SJCRH30 (cell line): ENCODE results near the gene LRP1B. TPM values are rescaled to one million over a fixed set of nuclear protein-coding genes. Genes with fewer than 3 reads are reported as not detected.
A peak's percentile ranks its signal among the peaks of the same experiment; 100 is the strongest.
"Not testable (repeated sequence)": the region's sequence is repeated elsewhere in the genome, so short reads cannot be mapped to it uniquely, and the experiment has no call there.

Experiments
- DNase-seq, 2 experiments: peaks; one replicate each; pipeline ENCODE4 v3.0.0-alpha.2; 2015 to 2020
- H3K27ac ChIP-seq: fragments of 250-450 bp; sonication (Bioruptor Pico); 2 replicates; pipeline ENCODE4 v1.5.1; 2020; ENCODE audit warnings: mild to moderate bottlenecking, moderate library complexity
- H3K27me3 ChIP-seq: fragments of 250-450 bp; sonication (Bioruptor Pico); 2 replicates; pipeline ENCODE4 v1.5.1; 2020; ENCODE audit warnings: mild to moderate bottlenecking, moderate library complexity
- H3K36me3 ChIP-seq: fragments of 250-450 bp; sonication (Bioruptor Pico); 2 replicates; pipeline ENCODE4 v1.5.1; 2020; ENCODE audit warnings: mild to moderate bottlenecking, moderate library complexity
- H3K4me1 ChIP-seq: fragments of 250-450 bp; sonication (Bioruptor Pico); 2 replicates; pipeline ENCODE4 v1.5.1; 2020; ENCODE audit warnings: mild to moderate bottlenecking, moderate library complexity
- H3K4me3 ChIP-seq: fragments of 250-450 bp; sonication (Bioruptor Pico); 2 replicates; pipeline ENCODE4 v1.5.1; 2020; ENCODE audit warnings: mild to moderate bottlenecking, moderate library complexity
- H3K9me3 ChIP-seq: fragments of 250-450 bp; sonication (Bioruptor Pico); replicated peaks from 2 replicates; pipeline ENCODE4 v1.5.1; 2020; ENCODE audit warnings: mild to moderate bottlenecking, moderate library complexity
- total RNA-seq: library from RNA; depleted of rRNA; stranded (reverse); fragments of >200 nt; shearing (Covaris generic); gene quantifications from 2 replicates; pipeline ENCODE4 v1.2.3, GENCODE V29; 2014

Gene LRP1B
- total RNA-seq, 1 experiment from 2014 or later = 7.5 TPM

- no peak overlapping the region for H3K4me3 ChIP-seq
- H3K27ac ChIP-seq = no peak overlapping the region
- H3K27me3 ChIP-seq = no peaks in the 10 kb centered on the region
- H3K9me3 ChIP-seq = 0 out of 2 replicates have a peak, but pooled peaks cover 7% of the 10 kb centered on the region
- no peak for DNase-seq
- no peaks in the 10 kb centered on the region for H3K4me1 ChIP-seq
- H3K36me3 ChIP-seq = no peaks in the 10 kb centered on the region
Measured at GRCh38 chr2:141871913-141872634, 258.7 kb downstream of the LRP1B start.

GRCh38 chr2:141869572-141869971, 261.2 kb downstream of the LRP1B start:
- 0 out of 2 replicates have a peak, but pooled peaks cover 7% of the 10 kb centered on the region for H3K9me3 ChIP-seq
- H3K27me3 ChIP-seq = no peaks in the 10 kb centered on the region
- H3K4me1 ChIP-seq = no peaks in the 10 kb centered on the region
- DNase-seq = no peak
- no peak overlapping the region for H3K27ac ChIP-seq
- H3K36me3 ChIP-seq = no peaks in the 10 kb centered on the region
- no peak overlapping the region for H3K4me3 ChIP-seq

- Histone ChIP-seq H3K27ac (no peak overlapping the region), H3K9me3 (no peaks in the 10 kb centered on the region), H3K27me3 (no peaks in the 10 kb centered on the region), H3K4me1 (no peaks in the 10 kb centered on the region), H3K36me3 (no peaks in the 10 kb centered on the region), H3K4me3 (no peak overlapping the region)
- DNase-seq = no peak
Measured at GRCh38 chr2:141863964-141864363, 266.9 kb downstream of the LRP1B start.

GRCh38 chr2:141856215-141856919, 274.4 kb downstream of the LRP1B start:
- no peaks in the 10 kb centered on the region for H3K4me1 ChIP-seq
- H3K27ac ChIP-seq = no peak overlapping the region
- H3K9me3 ChIP-seq = no peaks in the 10 kb centered on the region
- H3K27me3 ChIP-seq = no peaks in the 10 kb centered on the region
- DNase-seq = no peak
- no peaks in the 10 kb centered on the region for H3K36me3 ChIP-seq
- no peak overlapping the region for H3K4me3 ChIP-seq

- H3K27ac ChIP-seq = no peak overlapping the region
- no peaks in the 10 kb centered on the region for H3K4me1 ChIP-seq
- no peak for DNase-seq
- H3K36me3 ChIP-seq = no peaks in the 10 kb centered on the region
- no peak overlapping the region for H3K4me3 ChIP-seq
- H3K27me3 ChIP-seq = no peaks in the 10 kb centered on the region
- H3K9me3 ChIP-seq = no peaks in the 10 kb centered on the region
Measured at GRCh38 chr2:141848191-141848590, 282.6 kb downstream of the LRP1B start.

GRCh38 chr2:141844231-141844630, 286.6 kb downstream of the LRP1B start:
- no peaks in the 10 kb centered on the region for H3K9me3 ChIP-seq
- H3K36me3 ChIP-seq = no peaks in the 10 kb centered on the region
- H3K27me3 ChIP-seq = no peaks in the 10 kb centered on the region
- no peaks in the 10 kb centered on the region for H3K4me1 ChIP-seq
- DNase-seq = no peak
- no peak overlapping the region for H3K4me3 ChIP-seq
- no peak overlapping the region for H3K27ac ChIP-seq

GRCh38 chr2:141835103-141835502, 295.7 kb downstream of the LRP1B start:
- no peaks in the 10 kb centered on the region for H3K9me3 ChIP-seq
- no peaks in the 10 kb centered on the region for H3K27me3 ChIP-seq
- no peak overlapping the region for H3K27ac ChIP-seq
- DNase-seq = no peak
- no peak overlapping the region for H3K4me3 ChIP-seq
- H3K36me3 ChIP-seq = no peaks in the 10 kb centered on the region
- no peaks in the 10 kb centered on the region for H3K4me1 ChIP-seq

- Histone ChIP-seq H3K4me1 (no peaks in the 10 kb centered on the region), H3K27ac (no peak overlapping the region), H3K27me3 (no peaks in the 10 kb centered on the region), H3K4me3 (no peak overlapping the region), H3K36me3 (no peaks in the 10 kb centered on the region), H3K9me3 (no peaks in the 10 kb centered on the region)
- DNase-seq = no peak
Measured at GRCh38 chr2:141828761-141829160, 302.1 kb downstream of the LRP1B start.

- Histone ChIP-seq H3K27me3 (no peaks in the 10 kb centered on the region), H3K27ac (no peak overlapping the region), H3K4me1 (peaks cover 4% of the 10 kb centered on the region; the same call in 1 of the 2 replicates), H3K9me3 (no peaks in the 10 kb centered on the region), H3K4me3 (no peak overlapping the region), H3K36me3 (no peaks in the 10 kb centered on the region)
- DNase-seq = no peak
Measured at GRCh38 chr2:141824790-141825189, 306.0 kb downstream of the LRP1B start.

- Histone ChIP-seq H3K36me3 (no peaks in the 10 kb centered on the region), H3K4me1 (peaks cover 4% of the 10 kb centered on the region; the same call in 1 of the 2 replicates), H3K27me3 (no peaks in the 10 kb centered on the region), H3K27ac (no peak overlapping the region), H3K4me3 (no peak overlapping the region), H3K9me3 (no peaks in the 10 kb centered on the region)
- peak; percentile 3 to 56 for DNase-seq
Measured at GRCh38 chr2:141820893-141821292, 309.9 kb downstream of the LRP1B start.

GRCh38 chr2:141815320-141815719, 315.5 kb downstream of the LRP1B start:
- H3K9me3 ChIP-seq, H3K27me3 ChIP-seq, H3K4me1 ChIP-seq, DNase-seq, H3K36me3 ChIP-seq, H3K27ac ChIP-seq, H3K4me3 ChIP-seq: not testable (repeated sequence)

GRCh38 chr2:141814150-141814549, 316.7 kb downstream of the LRP1B start:
- no peaks in the 10 kb centered on the region for H3K36me3 ChIP-seq
- DNase-seq = no peak
- no peak overlapping the region for H3K27ac ChIP-seq
- no peaks in the 10 kb centered on the region for H3K27me3 ChIP-seq
- peaks cover 3% of the 10 kb centered on the region; the same call in 1 of the 2 replicates for H3K9me3 ChIP-seq
- no peaks in the 10 kb centered on the region for H3K4me1 ChIP-seq
- no peak overlapping the region for H3K4me3 ChIP-seq

GRCh38 chr2:141810148-141810547, 320.7 kb downstream of the LRP1B start:
- H3K36me3 ChIP-seq = no peaks in the 10 kb centered on the region
- DNase-seq = no peak
- H3K27me3 ChIP-seq = no peaks in the 10 kb centered on the region
- H3K4me1 ChIP-seq = no peaks in the 10 kb centered on the region
- no peak overlapping the region for H3K4me3 ChIP-seq
- no peak overlapping the region for H3K27ac ChIP-seq
- peaks cover under 1% of the 10 kb centered on the region; the same call in 1 of the 2 replicates for H3K9me3 ChIP-seq

GRCh38 chr2:141806090-141806489, 324.7 kb downstream of the LRP1B start:
- H3K4me3 ChIP-seq = no peak overlapping the region
- H3K4me1 ChIP-seq = no peaks in the 10 kb centered on the region
- DNase-seq = no peak
- no peak overlapping the region for H3K27ac ChIP-seq
- no peaks in the 10 kb centered on the region for H3K27me3 ChIP-seq
- no peaks in the 10 kb centered on the region for H3K36me3 ChIP-seq
- H3K9me3 ChIP-seq = no peaks in the 10 kb centered on the region

- Histone ChIP-seq H3K4me1 (no peaks in the 10 kb centered on the region), H3K36me3 (no peaks in the 10 kb centered on the region), H3K27ac (no peak overlapping the region), H3K4me3 (no peak overlapping the region), H3K9me3 (no peaks in the 10 kb centered on the region), H3K27me3 (no peaks in the 10 kb centered on the region)
- DNase-seq = no peak
Measured at GRCh38 chr2:141805302-141805701, 325.5 kb downstream of the LRP1B start.
